Nephron (organoid): ENCODE data around the gene BLVRA.
A peak's percentile ranks its signal among the peaks of the same experiment; 100 is the strongest.

Source experiments
- H3K27ac Mint-ChIP-seq, 3 experiments: 2 replicates each; pipeline ENCODE4 v1.8.0; 2020; ENCODE audit warnings: mixed read lengths in 3 of 3, mild to moderate bottlenecking in 2 of 3, moderate library complexity in 1 of 3
- H3K27me3 Mint-ChIP-seq: 2 replicates; pipeline ENCODE4 v1.8.0; 2021; ENCODE audit warnings: low read depth, mild to moderate bottlenecking, moderate library complexity, mixed read lengths
- H3K36me3 Mint-ChIP-seq: 2 replicates; pipeline ENCODE4 v1.8.0; 2020; ENCODE audit warnings: low read depth, mixed read lengths
- H3K4me1 Mint-ChIP-seq: 2 replicates; pipeline ENCODE4 v1.8.0; 2020; ENCODE audit warnings: mixed read lengths
- H3K4me3 Mint-ChIP-seq, 3 experiments: 2 replicates each; pipeline ENCODE4 v1.8.0; 2020; ENCODE audit warnings: mild to moderate bottlenecking in 3 of 3, mixed read lengths in 3 of 3, moderate library complexity in 2 of 3
- H3K9me3 Mint-ChIP-seq: 2 replicates; pipeline ENCODE4 v1.8.0; 2020; ENCODE audit warnings: mixed read lengths
- TF ChIP-seq, protein P1 (sequence below), 3 experiments: fragments of 200-600 bp; sonication (generic); IDR thresholded peaks; one replicate each; pipeline ENCODE4 v1.5.0; 2021; ENCODE audit warnings: antibody characterized with exemption in 3 of 3; ENCODE audit not compliant: unreplicated experiment in 3 of 3

Gene BLVRA

GRCh38 chr7:43754596-43754995 is 3.9 kb upstream of the BLVRA start:
- H3K4me1 Mint-ChIP-seq: peaks cover 18% of the 10 kb centered on the region
- peaks cover 16% of the 10 kb centered on the region for H3K27me3 Mint-ChIP-seq
- H3K27ac Mint-ChIP-seq: no peak overlapping the region
- no peak overlapping the region for H3K4me3 Mint-ChIP-seq
- TF ChIP-seq, protein P1, sequence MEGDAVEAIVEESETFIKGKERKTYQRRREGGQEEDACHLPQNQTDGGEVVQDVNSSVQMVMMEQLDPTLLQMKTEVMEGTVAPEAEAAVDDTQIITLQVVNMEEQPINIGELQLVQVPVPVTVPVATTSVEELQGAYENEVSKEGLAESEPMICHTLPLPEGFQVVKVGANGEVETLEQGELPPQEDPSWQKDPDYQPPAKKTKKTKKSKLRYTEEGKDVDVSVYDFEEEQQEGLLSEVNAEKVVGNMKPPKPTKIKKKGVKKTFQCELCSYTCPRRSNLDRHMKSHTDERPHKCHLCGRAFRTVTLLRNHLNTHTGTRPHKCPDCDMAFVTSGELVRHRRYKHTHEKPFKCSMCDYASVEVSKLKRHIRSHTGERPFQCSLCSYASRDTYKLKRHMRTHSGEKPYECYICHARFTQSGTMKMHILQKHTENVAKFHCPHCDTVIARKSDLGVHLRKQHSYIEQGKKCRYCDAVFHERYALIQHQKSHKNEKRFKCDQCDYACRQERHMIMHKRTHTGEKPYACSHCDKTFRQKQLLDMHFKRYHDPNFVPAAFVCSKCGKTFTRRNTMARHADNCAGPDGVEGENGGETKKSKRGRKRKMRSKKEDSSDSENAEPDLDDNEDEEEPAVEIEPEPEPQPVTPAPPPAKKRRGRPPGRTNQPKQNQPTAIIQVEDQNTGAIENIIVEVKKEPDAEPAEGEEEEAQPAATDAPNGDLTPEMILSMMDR (IDR thresholded peaks at IDR 0.05; ENCODE audit: unreplicated experiment in 3 of 3): no peak
- no peaks in the 10 kb centered on the region for H3K9me3 Mint-ChIP-seq
- H3K36me3 Mint-ChIP-seq: no peaks in the 10 kb centered on the region

DNA sequence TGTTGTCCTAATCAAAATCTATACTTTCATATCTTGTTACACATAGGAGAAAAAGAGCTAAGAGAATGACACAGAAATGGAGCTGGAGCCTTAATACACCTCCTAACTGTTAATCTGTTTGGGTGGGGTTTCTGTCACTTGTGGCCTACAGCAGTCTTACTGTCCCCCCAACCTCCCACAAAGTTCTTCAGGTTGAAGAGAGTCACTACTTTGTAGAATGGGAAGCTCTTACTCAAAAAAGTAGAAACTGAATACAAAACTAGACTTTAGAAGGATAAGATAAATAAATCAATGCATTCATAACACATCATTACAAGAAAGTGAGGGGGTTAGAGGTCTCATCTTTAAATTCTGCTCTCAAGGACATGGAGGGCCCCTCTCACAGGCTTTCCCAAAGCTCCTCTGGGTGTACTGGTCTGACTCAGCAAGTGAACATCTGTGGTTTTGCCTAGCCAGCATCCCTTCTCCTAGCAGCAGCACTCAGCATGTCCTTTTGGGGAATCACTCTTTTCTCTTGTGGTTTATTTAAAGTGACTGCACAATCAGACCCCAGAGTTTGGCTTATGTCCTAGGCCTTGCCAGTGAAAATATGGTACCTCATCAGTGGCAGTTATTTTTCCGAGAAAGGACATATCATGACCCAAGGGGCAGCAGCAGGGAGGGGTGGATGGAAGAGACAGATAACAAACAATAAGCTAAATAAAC is 2.0 kb upstream of the BLVRA start:
- no peaks in the 10 kb centered on the region for H3K9me3 Mint-ChIP-seq
- peaks cover 15% of the 10 kb centered on the region for H3K4me1 Mint-ChIP-seq
- H3K36me3 Mint-ChIP-seq: no peaks in the 10 kb centered on the region
- H3K27me3 Mint-ChIP-seq: peaks cover 16% of the 10 kb centered on the region
- peak overlapping the region; percentile 74 to 87 (median 81) for H3K4me3 Mint-ChIP-seq
- H3K27ac Mint-ChIP-seq: peak overlapping the region in 1 of 3 experiments; percentile 77
- TF ChIP-seq, protein P1 (IDR thresholded peaks at IDR 0.05; ENCODE audit: unreplicated experiment in 3 of 3): no peak

- TF ChIP-seq, protein P1 (IDR thresholded peaks at IDR 0.05; ENCODE audit: unreplicated experiment in 3 of 3): no peak
- H3K4me3 Mint-ChIP-seq: peak overlapping the region; percentile 74 to 87 (median 81)
- no peaks in the 10 kb centered on the region for H3K36me3 Mint-ChIP-seq
- H3K27ac Mint-ChIP-seq: peak overlapping the region; percentile 23 to 80 (median 77)
- H3K27me3 Mint-ChIP-seq: peaks cover 16% of the 10 kb centered on the region
- H3K9me3 Mint-ChIP-seq: no peaks in the 10 kb centered on the region
- H3K4me1 Mint-ChIP-seq: peaks cover 22% of the 10 kb centered on the region
Measured at GRCh38 chr7:43757073-43757720, 1.3 kb upstream of the BLVRA start.

GRCh38 chr7:43758822-43759683 is 573 bp downstream of the BLVRA start:
- Mint-ChIP-seq H3K27ac (peak overlapping the region; percentile 63 to 87 (median 86)), H3K4me3 (peak overlapping the region; percentile 82 to 96 (median 92)), H3K4me1 (peaks cover 37% of the 10 kb centered on the region), H3K27me3 (peaks cover 16% of the 10 kb centered on the region), H3K36me3 (no peaks in the 10 kb centered on the region), H3K9me3 (no peaks in the 10 kb centered on the region)
- TF ChIP-seq, protein P1 (IDR thresholded peaks at IDR 0.05; ENCODE audit: unreplicated experiment in 3 of 3): no peak

GRCh38 chr7:43760861-43761260 is 2.4 kb downstream of the BLVRA start:
- TF ChIP-seq, protein P1 (IDR thresholded peaks at IDR 0.05; ENCODE audit: unreplicated experiment in 3 of 3): no peak
- Mint-ChIP-seq H3K4me1 (peaks cover 46% of the 10 kb centered on the region), H3K27me3 (peaks cover 11% of the 10 kb centered on the region)

More at GRCh38 chr7:43760861-43761260, 2.4 kb downstream of the BLVRA start:
- peak overlapping the region; percentile 10 to 72 (median 24) for H3K4me3 Mint-ChIP-seq
- H3K9me3 Mint-ChIP-seq: no peaks in the 10 kb centered on the region
- no peaks in the 10 kb centered on the region for H3K36me3 Mint-ChIP-seq
- peak overlapping the region in 1 of 3 experiments; percentile 0 for H3K27ac Mint-ChIP-seq
